K562 (cell line): ENCODE measurements around the gene SLC29A2. TPM values are rescaled to one million over a fixed set of nuclear protein-coding genes. Genes with fewer than 3 reads are reported as not detected.

Experiments
- ATF7 ChIP-seq: fragments of 450-650 bp; IDR thresholded peaks from 2 replicates; pipeline ENCODE4 v1.7.1; 2014; ENCODE audit warnings: mild to moderate bottlenecking, moderate library complexity
- BRCA1 ChIP-seq, 2 experiments: fragments of 450-650 bp in 1 of 2; sonication (generic) in 1 of 2; formaldehyde crosslinking in 1 of 2; IDR thresholded peaks; 2 replicates each; pipeline versions ENCODE4 v1.5.0 to v1.6.1; 2017 to 2020; ENCODE audit warnings: mild to moderate bottlenecking in 1 of 2, missing genetic modification reagents in 1 of 2
- CEBPG ChIP-seq, 3 experiments: fragments of 200-800 bp in 1 of 3; sonication (Bioruptor generic) in 1 of 3; sonication (generic) in 1 of 3; formaldehyde crosslinking in 1 of 3; IDR thresholded peaks in 2 of 3; conservative IDR thresholded peaks in 1 of 3; 2 replicates each; pipeline versions ENCODE4 v1.6.1 to v1.8.0; 2016 to 2022; ENCODE audit warnings: missing compliant biosample characterization in 2 of 3, missing genetic modification characterization in 2 of 3, mild to moderate bottlenecking in 1 of 3, missing genetic modification reagents in 1 of 3
- E2F5 ChIP-seq: sonication (generic); formaldehyde crosslinking; IDR thresholded peaks from 2 replicates; pipeline ENCODE4 v1.8.0; 2022; ENCODE audit warnings: mild to moderate bottlenecking, missing genetic modification reagents
- ETV5 ChIP-seq: sonication (generic); formaldehyde crosslinking; IDR thresholded peaks from 2 replicates; pipeline ENCODE4 v1.4.0; 2020; ENCODE audit warnings: low read depth, mild to moderate bottlenecking, missing genetic modification reagents
- FOXP1 ChIP-seq: sonication (generic); formaldehyde crosslinking; IDR thresholded peaks from 2 replicates; pipeline ENCODE4 v1.8.0; 2022; ENCODE audit warnings: mild to moderate bottlenecking, missing genetic modification reagents
- HMBOX1 ChIP-seq: sonication (generic); IDR thresholded peaks from 2 replicates; pipeline ENCODE4 v1.6.1; 2016
- KDM1A ChIP-seq, 2 experiments: fragments of 450-650 bp; IDR thresholded peaks; 2 replicates each; pipeline ENCODE4 v1.6.1; 2016; ENCODE audit warnings: mild to moderate bottlenecking in 2 of 2
- MAFK ChIP-seq: IDR thresholded peaks from 2 replicates; pipeline ENCODE4 v1.6.1; 2011; ENCODE audit warnings: low read length, improper control_type of control experiment
- MAZ ChIP-seq, 2 experiments: fragments of 450-650 bp in 1 of 2; sonication (generic) in 1 of 2; formaldehyde crosslinking; IDR thresholded peaks in 1 of 2; conservative IDR thresholded peaks in 1 of 2; 2 replicates each; pipeline versions ENCODE4 v1.4.0 to v1.5.0; 2020; ENCODE audit warnings: mild to moderate bottlenecking in 1 of 2, missing genetic modification reagents in 1 of 2
- MECOM ChIP-seq: fragments of 250-450 bp; sonication (Bioruptor Pico); IDR thresholded peaks from 2 replicates; pipeline ENCODE4 v1.8.0; 2022; ENCODE audit warnings: inconsistent platforms
- NONO ChIP-seq, 2 experiments: fragments of 200-400 bp in 1 of 2; fragments of 450-650 bp in 1 of 2; formaldehyde crosslinking in 1 of 2; IDR thresholded peaks; 2 replicates each; pipeline ENCODE4 v1.6.1; 2017; ENCODE audit warnings: low read depth in 2 of 2, mild to moderate bottlenecking in 2 of 2, moderate library complexity in 2 of 2, low read length in 1 of 2
- NR4A1 ChIP-seq, 2 experiments: fragments of 250-450 bp in 1 of 2; fragments of 450-650 bp in 1 of 2; sonication (Bioruptor Pico) in 1 of 2; IDR thresholded peaks; 2 replicates each; pipeline versions ENCODE4 v1.4.0 to v1.6.1; 2016 to 2020; ENCODE audit warnings: mild to moderate bottlenecking in 2 of 2, missing compliant biosample characterization in 1 of 2, missing genetic modification characterization in 1 of 2, moderate library complexity in 1 of 2
- PRMT5 ChIP-seq: sonication (generic); formaldehyde crosslinking; IDR thresholded peaks from 2 replicates; pipeline ENCODE4 v1.5.0; 2020; ENCODE audit warnings: missing genetic modification reagents
- SMARCA5 ChIP-seq: fragments of 450-650 bp; IDR thresholded peaks from 2 replicates; pipeline ENCODE4 v1.6.1; 2016
- XRCC5 ChIP-seq: fragments of 200-400 bp; formaldehyde crosslinking; IDR thresholded peaks from 2 replicates; pipeline ENCODE4 v1.6.1; 2017; ENCODE audit warnings: low read depth, mild to moderate bottlenecking, low read length
- ZBTB1 ChIP-seq: sonication (generic); formaldehyde crosslinking; IDR thresholded peaks from 2 replicates; pipeline ENCODE4 v1.8.1; 2023; ENCODE audit warnings: missing genetic modification reagents, low read depth, mild to moderate bottlenecking, borderline replicate concordance
- ZBTB9 ChIP-seq: fragments of 450-650 bp; formaldehyde crosslinking; IDR thresholded peaks from 2 replicates; pipeline ENCODE4 v1.4.0; 2020; ENCODE audit warnings: mild to moderate bottlenecking, moderate library complexity
- ZNF263 ChIP-seq: sonication (generic); formaldehyde crosslinking; IDR thresholded peaks from 2 replicates; pipeline ENCODE4 v1.8.0; 2022; ENCODE audit warnings: mild to moderate bottlenecking, missing genetic modification reagents, borderline replicate concordance
- ZNF41 ChIP-seq: fragments of 250-450 bp; sonication (Bioruptor Pico); conservative IDR thresholded peaks from 2 replicates; pipeline ENCODE4 v1.4.0; 2020; ENCODE audit warnings: mild to moderate bottlenecking
- polyA plus RNA-seq, 8 experiments: library from polyadenylated mRNA; depleted of rRNA in 4 of 8; stranded (reverse) in 5 of 8; unstranded in 3 of 8; fragments of >200 nt; fragmentation: Nextera tagmentation in 2 of 8; fragmentation: Illumina TruSeq in 1 of 8; extraction: Ambion mirVana in 2 of 8; extraction: Trizol in 1 of 8; gene quantifications; 2 replicates each; pipeline versions ENCODE4 v1.2.1 to v1.2.3, GENCODE V29; 2011 to 2014; ENCODE audit warnings: inconsistent platforms in 1 of 8, missing spikeins in 1 of 8
- total RNA-seq, 7 experiments: library from RNA; depleted of rRNA in 6 of 7; stranded (reverse); fragments of >200 nt in 6 of 7; fragmentation: Illumina TruSeq in 2 of 7; extraction: Trizol in 2 of 7; gene quantifications; 2 replicates each; pipeline versions ENCODE4 v1.2.1 to v1.2.3, GENCODE V29; 2011 to 2021; ENCODE audit warnings: low replicate concordance in 1 of 7

SLC29A2 gene
- total and polyA plus RNA-seq, 9 of the 15 experiments (the other 6 are each of a cell fraction or from before 2014, with no cell fraction given): 2.4 to 48.6 (median 14.2) TPM

GRCh38 chr11:66336234-66337102 lies 35.1 kb downstream of the SLC29A2 start, which contains the start of gene RIN1 (continued):
- TF ChIP-seq E2F5 (CRISPR knock-in tag) (no peak), NONO (IDR thresholded peaks at IDR 0.05; ENCODE audit: low read depth in 2 of 2, low read length in 1 of 2) (no peak), SMARCA5 (no peak), KDM1A (IDR thresholded peaks at IDR 0.05) (peak in 1 of 2 experiments; percentile 39; a peak in 1 of 4 replicates), MECOM (CRISPR knock-in tag) (peak; percentile 58; the same call in 1 of the 2 replicates), XRCC5 (peak; percentile 65; the same call in 1 of the 2 replicates), ETV5 (CRISPR knock-in tag) (no peak), HMBOX1 (peak; percentile 28; the same call in 1 of the 2 replicates), MAFK (0 out of 2 replicates have a peak, but pooled peaks have one; percentile 4), PRMT5 (CRISPR knock-in tag) (no peak), ZNF263 (CRISPR knock-in tag) (no peak), BRCA1 (IDR thresholded peaks at IDR 0.05) (no peak), BRCA1 (CRISPR knock-in tag; IDR thresholded peaks at IDR 0.05) (no peak), MAZ (CRISPR knock-in tag; conservative IDR thresholded peaks at IDR 0.05 in 1 of 2, IDR thresholded peaks at IDR 0.05 in 1 of 2) (peak; percentile 59 to 60; a peak in 2 of 4 replicates), FOXP1 (CRISPR knock-in tag) (0 out of 2 replicates have a peak, but pooled peaks have one; percentile 62), NR4A1 (CRISPR knock-in tag; IDR thresholded peaks at IDR 0.05) (no peak), NR4A1 (tag; IDR thresholded peaks at IDR 0.05) (no peak), CEBPG (CRISPR knock-in tag; IDR thresholded peaks at IDR 0.05) (0 out of 2 replicates have a peak, but pooled peaks have one; percentile 5), CEBPG (tag; conservative IDR thresholded peaks at IDR 0.05 in 1 of 2, IDR thresholded peaks at IDR 0.05 in 1 of 2) (no peak), ZBTB9 (CRISPR knock-in tag) (peak; percentile 64; the same call in 1 of the 2 replicates), ZBTB1 (CRISPR knock-in tag) (peak; percentile 92; the same call in 1 of the 2 replicates), ATF7 (peak; percentile 43; the same call in 1 of the 2 replicates), ZNF41 (no peak)
